Gastrocnemius medialis (tissue), 4 donors: Measurements from ENCODE around the gene HGFAC. TPM values are rescaled to one million over a fixed set of nuclear protein-coding genes. Genes with fewer than 3 reads are reported as not detected.

Experiments
- ATAC-seq, 2 donors: fragments of 150-250 bp; one replicate each; pipeline ENCODE4 v1.9.1; 2016
- DNase-seq, 2 donors: peaks; one replicate each; pipeline ENCODE4 v3.0.0-alpha.2; 2019
- H3K27ac ChIP-seq, 4 donors: fragments of 200-600 bp; sonication (generic); 1 replicate in 1 of 4; 2 replicates in 3 of 4; pipeline ENCODE4 v1.5.1; 2016 to 2018; ENCODE audit warnings: mild to moderate bottlenecking in 2 of 4, moderate library complexity in 1 of 4
- H3K27me3 ChIP-seq, 3 donors: fragments of 200-600 bp; sonication (generic) in 2 of 3; 1 replicate in 1 of 3; 2 replicates in 2 of 3; pipeline versions ENCODE4 v1.5.1 to v1.6.0; 2016 to 2019; ENCODE audit warnings: mild to moderate bottlenecking in 1 of 3, moderate library complexity in 1 of 3
- H3K36me3 ChIP-seq, 2 donors: fragments of 200-600 bp; sonication (generic) in 1 of 2; one replicate each; pipeline ENCODE4 v1.5.1; 2017 to 2018
- H3K4me1 ChIP-seq, 2 donors: fragments of 200-600 bp; sonication (generic) in 1 of 2; one replicate each; pipeline ENCODE4 v1.5.1; 2016 to 2017; ENCODE audit warnings: mild to moderate bottlenecking in 2 of 2
- H3K4me3 ChIP-seq, 4 donors: fragments of 200-600 bp; sonication (generic) in 3 of 4; 1 replicate in 1 of 4; 2 replicates in 3 of 4; pipeline ENCODE4 v1.5.1; 2016 to 2019; ENCODE audit warnings: mild to moderate bottlenecking in 2 of 4
- H3K9me3 ChIP-seq, 3 donors: fragments of 200-600 bp; sonication (generic) in 2 of 3; 1 replicate in 1 of 3; 2 replicates in 2 of 3; pipeline ENCODE4 v1.5.1; 2016 to 2019
- POLR2A ChIP-seq, 2 donors: fragments of 450-650 bp; IDR thresholded peaks; one replicate each; pipeline ENCODE4 v1.6.1; 2017; ENCODE audit warnings: antibody characterized with exemption in 2 of 2, mild to moderate bottlenecking in 2 of 2, moderate library complexity in 2 of 2
- in situ Hi-C, 4 donors: fragments of 200-750 bp; cut with MboI; loops; one replicate each; pipeline versions ENCODE4 v1.15.0 to v1.8.0; 2017; ENCODE audit warnings: low sequenced_read_pairs in 4 of 4
- intact Hi-C: fragments of 100-400 bp; cut with DNase I; formaldehyde crosslinking; loops from one replicate; pipeline ENCODE4 v1.15.1; 2023; ENCODE audit warnings: low total_unique reads
- total RNA-seq, 4 donors: library from RNA; depleted of rRNA; stranded (reverse); fragments of >200 nt; gene quantifications; one replicate each; pipeline versions ENCODE4 v1.1.0 to v1.2.3, GENCODE V29; 2016
- TF ChIP-seq, protein P1 (sequence below), 5 experiments: fragments of 450-650 bp in 3 of 5; fragments of 200-600 bp in 2 of 5; sonication (generic) in 2 of 5; IDR thresholded peaks in 4 of 5; conservative IDR thresholded peaks in 1 of 5; 1 replicate in 4 of 5; 2 replicates in 1 of 5; pipeline ENCODE4 v1.5.1; 2016 to 2019; ENCODE audit warnings: antibody characterized with exemption in 5 of 5, mild to moderate bottlenecking in 3 of 5, moderate library complexity in 3 of 5

The HGFAC gene
- total RNA-seq, 4 donors from 2014 or later, result 0.20 to 0.68 (median 0.59) TPM

DNA sequence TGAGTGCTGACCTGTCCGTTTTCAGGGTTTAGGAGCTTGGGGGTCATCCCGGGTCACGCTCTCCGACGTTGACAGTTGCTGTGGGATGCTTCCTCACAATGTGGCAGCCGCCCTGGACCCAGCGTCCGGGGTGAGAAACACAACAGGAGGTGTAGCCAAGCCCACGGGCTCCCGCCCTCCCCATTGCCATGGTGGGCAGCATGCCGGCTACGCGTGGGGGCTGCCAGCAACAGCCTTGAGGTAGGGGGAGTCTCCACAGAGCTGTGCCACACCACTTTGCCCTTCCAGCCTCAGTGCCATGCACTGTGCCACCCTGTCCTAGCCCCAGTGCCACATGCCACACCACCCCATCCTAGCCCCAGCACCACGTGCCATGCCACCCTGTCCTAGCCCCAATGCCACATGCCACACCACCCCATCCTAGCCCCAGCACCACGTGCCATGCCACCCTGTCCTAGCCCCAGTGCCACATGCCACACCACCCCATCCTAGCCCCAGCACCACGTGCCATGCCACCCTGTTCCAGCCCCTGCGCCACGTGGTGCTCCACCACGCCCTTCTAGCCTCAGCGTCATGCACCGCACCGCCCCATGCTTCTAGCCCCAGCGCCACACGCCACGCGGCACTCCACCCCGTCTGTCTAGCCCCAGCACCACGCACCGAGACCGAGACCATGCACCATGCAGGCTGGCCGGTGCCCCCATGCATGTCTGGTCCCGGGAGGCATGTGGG, 8.5 kb upstream of the HGFAC start:
- in situ Hi-C loops, result loop anchor here in 1 of 4 donors (10.0 kb wide), 1 partner anchor 89 kb away; no protein-coding TSS in a partner anchor
- Histone ChIP-seq H3K36me3 (peaks cover 0 to 15% of the 10 kb centered on the region in 2 donors), H3K9me3 (no peaks in the 10 kb centered on the region), H3K4me1 (peaks cover 0 to 4% of the 10 kb centered on the region in 2 donors), H3K27me3 (no peaks in the 10 kb centered on the region), H3K4me3 (no peak overlapping the region), H3K27ac (no peak overlapping the region)
- TF ChIP-seq POLR2A (IDR thresholded peaks at IDR 0.05), result no peak
- TF ChIP-seq, protein P1, sequence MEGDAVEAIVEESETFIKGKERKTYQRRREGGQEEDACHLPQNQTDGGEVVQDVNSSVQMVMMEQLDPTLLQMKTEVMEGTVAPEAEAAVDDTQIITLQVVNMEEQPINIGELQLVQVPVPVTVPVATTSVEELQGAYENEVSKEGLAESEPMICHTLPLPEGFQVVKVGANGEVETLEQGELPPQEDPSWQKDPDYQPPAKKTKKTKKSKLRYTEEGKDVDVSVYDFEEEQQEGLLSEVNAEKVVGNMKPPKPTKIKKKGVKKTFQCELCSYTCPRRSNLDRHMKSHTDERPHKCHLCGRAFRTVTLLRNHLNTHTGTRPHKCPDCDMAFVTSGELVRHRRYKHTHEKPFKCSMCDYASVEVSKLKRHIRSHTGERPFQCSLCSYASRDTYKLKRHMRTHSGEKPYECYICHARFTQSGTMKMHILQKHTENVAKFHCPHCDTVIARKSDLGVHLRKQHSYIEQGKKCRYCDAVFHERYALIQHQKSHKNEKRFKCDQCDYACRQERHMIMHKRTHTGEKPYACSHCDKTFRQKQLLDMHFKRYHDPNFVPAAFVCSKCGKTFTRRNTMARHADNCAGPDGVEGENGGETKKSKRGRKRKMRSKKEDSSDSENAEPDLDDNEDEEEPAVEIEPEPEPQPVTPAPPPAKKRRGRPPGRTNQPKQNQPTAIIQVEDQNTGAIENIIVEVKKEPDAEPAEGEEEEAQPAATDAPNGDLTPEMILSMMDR (IDR thresholded peaks at IDR 0.05 in 4 of 5, conservative IDR thresholded peaks at IDR 0.05 in 1 of 5), result no peak
- DNase-seq, result no peak
- intact Hi-C loops, result no loop called here
- no peak for ATAC-seq

- ATAC-seq, result no peak
- no peaks in the 10 kb centered on the region for H3K27me3 ChIP-seq
- intact Hi-C loops (no loop called here), in situ Hi-C loops (loop anchor here in 1 of 4 donors (10.0 kb wide), 1 partner anchor 90 kb away; no protein-coding TSS in a partner anchor)
- TF ChIP-seq, protein P1 (IDR thresholded peaks at IDR 0.05 in 4 of 5, conservative IDR thresholded peaks at IDR 0.05 in 1 of 5), result no peak
- no peak for TF ChIP-seq POLR2A (IDR thresholded peaks at IDR 0.05)
- H3K4me3 ChIP-seq, result no peak overlapping the region
- no peak overlapping the region for H3K27ac ChIP-seq
- H3K36me3 ChIP-seq, result peaks cover 0 to 7% of the 10 kb centered on the region in 2 donors
- no peak for DNase-seq
- H3K4me1 ChIP-seq, result peaks cover 0 to 4% of the 10 kb centered on the region in 2 donors
- no peaks in the 10 kb centered on the region for H3K9me3 ChIP-seq
These were observed 6.7 kb upstream of the HGFAC start for GRCh38 chr4:3434881-3435685.

DNA sequence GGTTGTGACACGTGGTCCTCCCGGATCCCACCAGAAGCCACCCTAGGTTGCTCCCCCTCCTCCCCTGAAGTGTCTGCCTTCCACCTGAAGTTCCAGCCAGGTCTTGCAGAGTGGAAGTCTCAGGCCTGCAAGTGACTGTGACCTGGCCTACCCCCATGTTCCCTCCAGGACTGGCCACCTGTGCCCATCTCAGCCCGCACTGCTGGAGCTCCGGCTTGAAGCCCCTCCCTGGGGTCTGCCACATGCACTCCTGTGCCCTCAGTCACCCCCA, 6.1 kb upstream of the HGFAC start:
- DNase-seq, result no peak
- TF ChIP-seq POLR2A (IDR thresholded peaks at IDR 0.05), result no peak
- TF ChIP-seq, protein P1 (IDR thresholded peaks at IDR 0.05 in 4 of 5, conservative IDR thresholded peaks at IDR 0.05 in 1 of 5), result no peak
- H3K36me3 ChIP-seq, result peaks cover 0 to 4% of the 10 kb centered on the region in 2 donors
- H3K9me3 ChIP-seq, result no peaks in the 10 kb centered on the region
- intact Hi-C loops (no loop called here), in situ Hi-C loops (loop anchor here in 1 of 4 donors (10.0 kb wide), 1 partner anchor 91 kb away; no protein-coding TSS in a partner anchor)
- ATAC-seq, result no peak
- no peaks in the 10 kb centered on the region for H3K27me3 ChIP-seq
- H3K27ac ChIP-seq, result no peak overlapping the region
- no peak overlapping the region for H3K4me3 ChIP-seq
- peaks cover 0 to 4% of the 10 kb centered on the region in 2 donors for H3K4me1 ChIP-seq

GRCh38 chr4:3436048-3436797, 5.5 kb upstream of the HGFAC start:
- peak in 1 of 2 donors; percentile 15 for ATAC-seq
- Histone ChIP-seq H3K36me3 (no peaks in the 10 kb centered on the region), H3K27me3 (no peaks in the 10 kb centered on the region), H3K4me3 (no peak overlapping the region), H3K4me1 (peaks cover 0 to 4% of the 10 kb centered on the region in 2 donors), H3K27ac (peak overlapping the region in 2 of 4 donors; percentile 20 to 27), H3K9me3 (no peaks in the 10 kb centered on the region)
- TF ChIP-seq POLR2A (IDR thresholded peaks at IDR 0.05), result no peak
- TF ChIP-seq, protein P1 (IDR thresholded peaks at IDR 0.05 in 4 of 5, conservative IDR thresholded peaks at IDR 0.05 in 1 of 5), result no peak
- DNase-seq, result no peak
- intact Hi-C loops, result no loop called here
- in situ Hi-C loops, result loop anchor here in 1 of 4 donors (10.0 kb wide), 1 partner anchor 91 kb away; no protein-coding TSS in a partner anchor
